Osteocyte (in vitro differentiated cells): ENCODE results near the gene PHETA2. TPM values are rescaled to one million over a fixed set of nuclear protein-coding genes. Genes with fewer than 3 reads are reported as not detected.

Experiments used
- DNase-seq: peaks from one replicate; pipeline ENCODE4 v3.0.0; 2021; ENCODE audit warnings: mixed read lengths; ENCODE audit not compliant: unreplicated experiment; ENCODE audit errors: extremely low spot score
- H3K27ac Mint-ChIP-seq: one replicate; pipeline ENCODE4 v1.8.0; 2021; ENCODE audit warnings: mild to moderate bottlenecking, mixed read lengths; ENCODE audit not compliant: unreplicated experiment
- H3K27me3 Mint-ChIP-seq: one replicate; pipeline ENCODE4 v1.8.0; 2021; ENCODE audit warnings: mixed read lengths; ENCODE audit not compliant: unreplicated experiment
- H3K36me3 Mint-ChIP-seq: one replicate; pipeline ENCODE4 v1.8.0; 2021; ENCODE audit warnings: mixed read lengths; ENCODE audit not compliant: unreplicated experiment
- H3K4me1 Mint-ChIP-seq: one replicate; pipeline ENCODE4 v1.8.0; 2021; ENCODE audit warnings: mixed read lengths; ENCODE audit not compliant: unreplicated experiment
- H3K4me3 Mint-ChIP-seq: one replicate; pipeline ENCODE4 v1.8.0; 2021; ENCODE audit warnings: mild to moderate bottlenecking, moderate library complexity, mixed read lengths; ENCODE audit not compliant: unreplicated experiment
- H3K9me3 Mint-ChIP-seq: one replicate; pipeline ENCODE4 v1.8.0; 2021; ENCODE audit warnings: mixed read lengths; ENCODE audit not compliant: unreplicated experiment
- CTCF ChIP-seq: fragments of 200-600 bp; sonication (generic); IDR thresholded peaks from 2 replicates; pipeline ENCODE4 v1.5.0; 2021; ENCODE audit warnings: antibody characterized with exemption, mild to moderate bottlenecking, moderate library complexity
- total RNA-seq: library from RNA; stranded (reverse); gene quantifications from 2 replicates; pipeline ENCODE4 v1.2.1, GENCODE V29; 2021

PHETA2 gene
- total RNA-seq, 1 donor from 2014 or later = not detected

- TF ChIP-seq CTCF = no peak
- peaks cover 22% of the 10 kb centered on the region for H3K4me1 Mint-ChIP-seq
- H3K27ac Mint-ChIP-seq = no peak overlapping the region
- no peaks in the 10 kb centered on the region for H3K9me3 Mint-ChIP-seq
- no peaks in the 10 kb centered on the region for H3K27me3 Mint-ChIP-seq
- H3K36me3 Mint-ChIP-seq = no peaks in the 10 kb centered on the region
- H3K4me3 Mint-ChIP-seq = no peak overlapping the region
- DNase-seq = no peak
These were observed 1.0 kb downstream of the PHETA2 start for GRCh38 chr22:42074846-42075676.

- no peak overlapping the region for H3K4me3 Mint-ChIP-seq
- H3K27me3 Mint-ChIP-seq = no peaks in the 10 kb centered on the region
- DNase-seq = no peak
- H3K9me3 Mint-ChIP-seq = no peaks in the 10 kb centered on the region
- no peak overlapping the region for H3K27ac Mint-ChIP-seq
- no peaks in the 10 kb centered on the region for H3K36me3 Mint-ChIP-seq
- no peak for TF ChIP-seq CTCF
- peaks cover 19% of the 10 kb centered on the region for H3K4me1 Mint-ChIP-seq
These were observed 2.9 kb downstream of the PHETA2 start for GRCh38 chr22:42076764-42077485.

DNA sequence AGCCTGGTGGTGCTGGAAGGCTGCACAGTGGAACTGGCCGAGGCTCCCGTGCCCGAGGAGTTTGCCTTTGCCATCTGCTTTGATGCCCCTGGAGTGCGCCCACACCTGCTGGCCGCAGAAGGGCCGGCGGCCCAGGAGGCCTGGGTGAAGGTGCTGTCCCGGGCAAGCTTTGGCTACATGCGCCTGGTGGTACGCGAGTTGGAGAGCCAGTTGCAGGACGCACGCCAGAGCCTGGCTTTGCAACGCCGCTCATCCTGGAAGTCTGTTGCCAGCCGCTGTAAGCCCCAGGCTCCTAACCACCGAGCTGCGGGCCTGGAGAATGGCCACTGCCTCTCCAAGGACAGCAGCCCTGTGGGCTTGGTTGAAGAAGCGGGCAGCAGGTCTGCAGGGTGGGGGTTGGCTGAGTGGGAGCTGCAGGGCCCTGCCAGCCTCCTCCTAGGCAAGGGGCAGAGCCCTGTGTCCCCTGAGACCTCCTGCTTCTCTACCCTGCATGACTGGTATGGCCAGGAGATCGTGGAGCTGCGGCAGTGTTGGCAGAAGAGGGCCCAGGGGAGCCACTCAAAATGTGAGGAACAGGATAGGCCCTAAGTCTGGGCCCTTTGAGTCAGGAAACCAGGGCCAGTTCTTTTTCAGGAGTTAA lies 3.6 kb downstream of the PHETA2 start:
- peaks cover 3% of the 10 kb centered on the region for H3K36me3 Mint-ChIP-seq
- H3K27me3 Mint-ChIP-seq = no peaks in the 10 kb centered on the region
- peaks cover 20% of the 10 kb centered on the region for H3K4me1 Mint-ChIP-seq
- no peak overlapping the region for H3K27ac Mint-ChIP-seq
- no peaks in the 10 kb centered on the region for H3K9me3 Mint-ChIP-seq
- no peak for DNase-seq
- no peak overlapping the region for H3K4me3 Mint-ChIP-seq
- TF ChIP-seq CTCF = no peak

GRCh38 chr22:42078469-42079318 lies 4.6 kb downstream of the PHETA2 start:
- DNase-seq = no peak
- Mint-ChIP-seq H3K9me3 (no peaks in the 10 kb centered on the region), H3K27ac (peak overlapping the region; percentile 99), H3K4me1 (peaks cover 23% of the 10 kb centered on the region), H3K27me3 (no peaks in the 10 kb centered on the region), H3K36me3 (peaks cover 6% of the 10 kb centered on the region), H3K4me3 (peak overlapping the region; percentile 83)
- no peak for TF ChIP-seq CTCF
